Astrocyte (in vitro differentiated cells and primary cell): ENCODE measurements around the gene MYH15.

ENCODE experiments used
- EZH2 ChIP-seq: IDR thresholded peaks from 2 replicates; pipeline ENCODE4 v1.6.1; 2012; ENCODE audit warnings: mild to moderate bottlenecking, low read length, inconsistent platforms; ENCODE audit not compliant: insufficient read depth
- TF ChIP-seq, protein P1 (sequence below): IDR thresholded peaks from 2 replicates; pipeline ENCODE4 v1.5.1; 2011; ENCODE audit warnings: low read depth, mild to moderate bottlenecking, inconsistent platforms, low read length, moderate library complexity; ENCODE audit not compliant: insufficient read depth

DNA sequence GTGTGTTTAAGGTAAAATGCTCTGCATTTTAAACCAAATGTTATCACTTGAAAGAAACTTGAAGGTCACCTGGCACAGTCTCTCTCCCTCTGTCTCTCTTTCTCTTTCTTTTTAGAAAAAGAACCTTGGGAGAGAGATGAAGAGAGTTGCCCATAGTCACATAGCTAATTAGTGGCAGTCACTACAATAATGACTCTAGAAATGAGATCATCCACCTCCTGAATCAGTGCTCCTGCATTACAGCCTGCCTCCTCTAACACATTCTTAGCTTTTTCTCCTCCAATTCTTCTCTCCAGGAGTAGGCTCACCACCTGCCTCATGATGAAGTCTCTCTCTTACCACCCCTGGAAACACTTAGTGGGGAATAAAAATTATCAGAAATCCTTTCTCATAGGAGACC lies 2.5 kb downstream of the MYH15 start:
- TF ChIP-seq, protein P1, sequence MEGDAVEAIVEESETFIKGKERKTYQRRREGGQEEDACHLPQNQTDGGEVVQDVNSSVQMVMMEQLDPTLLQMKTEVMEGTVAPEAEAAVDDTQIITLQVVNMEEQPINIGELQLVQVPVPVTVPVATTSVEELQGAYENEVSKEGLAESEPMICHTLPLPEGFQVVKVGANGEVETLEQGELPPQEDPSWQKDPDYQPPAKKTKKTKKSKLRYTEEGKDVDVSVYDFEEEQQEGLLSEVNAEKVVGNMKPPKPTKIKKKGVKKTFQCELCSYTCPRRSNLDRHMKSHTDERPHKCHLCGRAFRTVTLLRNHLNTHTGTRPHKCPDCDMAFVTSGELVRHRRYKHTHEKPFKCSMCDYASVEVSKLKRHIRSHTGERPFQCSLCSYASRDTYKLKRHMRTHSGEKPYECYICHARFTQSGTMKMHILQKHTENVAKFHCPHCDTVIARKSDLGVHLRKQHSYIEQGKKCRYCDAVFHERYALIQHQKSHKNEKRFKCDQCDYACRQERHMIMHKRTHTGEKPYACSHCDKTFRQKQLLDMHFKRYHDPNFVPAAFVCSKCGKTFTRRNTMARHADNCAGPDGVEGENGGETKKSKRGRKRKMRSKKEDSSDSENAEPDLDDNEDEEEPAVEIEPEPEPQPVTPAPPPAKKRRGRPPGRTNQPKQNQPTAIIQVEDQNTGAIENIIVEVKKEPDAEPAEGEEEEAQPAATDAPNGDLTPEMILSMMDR: no peak
- TF ChIP-seq EZH2: no peak
